Measurements from ENCODE around the gene DNMBP. TPM values are rescaled to one million over a fixed set of nuclear protein-coding genes. Genes with fewer than 3 reads are reported as not detected.

Gene DNMBP
- total and polyA plus RNA-seq, 2 of the 8 experiments (the other 6 are each of a cell fraction or from before 2014, with no cell fraction given) = 19.1 to 26.4 TPM

GRCh38 chr10:99872367-99873162, 137.2 kb downstream of the DNMBP start:
- no peak overlapping the region for H3K9ac ChIP-seq (replicated peaks in 1 of 4; ENCODE audit: extremely low read depth in 1 of 4, low read depth in 3 of 4, low read length in 3 of 4)
- H3K36me3 ChIP-seq (ENCODE audit: control insufficient read depth in 2 of 4, insufficient read depth in 4 of 4, low read length in 3 of 4) = peaks cover 8 to 28% (median 21%) of the 10 kb centered on the region in 4 experiments; a peak in 7 of 8 replicates
- no peak overlapping the region for H2BK15ac ChIP-seq (ENCODE audit: low read length)
- H3K4ac ChIP-seq (replicated peaks; ENCODE audit: insufficient read length, low read depth, low read length) = no peak overlapping the region
- no peaks in the 10 kb centered on the region for H3K27me3 ChIP-seq (replicated peaks in 1 of 4; ENCODE audit: control insufficient read depth in 3 of 4, extremely low read depth in 1 of 4, insufficient read depth in 3 of 4, low read length in 3 of 4)
- no peaks in the 10 kb centered on the region for H3K4me1 ChIP-seq (replicated peaks in 1 of 4; ENCODE audit: control insufficient read depth in 3 of 4, insufficient read depth in 4 of 4, low read length in 3 of 4)
- DNase-seq (ENCODE audit: low read depth in 1 of 2, low spot score in 2 of 2) = no peak
- no peak overlapping the region for H2BK20ac ChIP-seq (ENCODE audit: low read length)
- H4K5ac ChIP-seq (ENCODE audit: insufficient read length, low read depth, low read length) = no peak overlapping the region
- no peak overlapping the region for H3K4me2 ChIP-seq (ENCODE audit: insufficient read depth in 1 of 2, low read depth in 2 of 2, low read length in 2 of 2)
- H4K8ac ChIP-seq (ENCODE audit: extremely low read depth, insufficient read depth, low read length) = no peak overlapping the region
- H3K9me3 ChIP-seq (ENCODE audit: insufficient read depth in 2 of 2, low read depth in 1 of 2, low read length in 1 of 2) = no peaks in the 10 kb centered on the region
- ChIA-PET CTCF (ENCODE audit: partially characterized antibody) (interaction anchor here (0.7 to 3.2 kb wide), 5 partner anchors 13 to 174 kb away, joined by 3 to 16 read pairs (median 12); no protein-coding TSS in a partner anchor), POLR2A (ENCODE audit: partially characterized antibody) (interaction anchor here (0.7 to 5.8 kb wide), 4 partner anchors 9 to 34 kb away, joined by 3 to 58 read pairs (median 8); no protein-coding TSS in a partner anchor)
- no peak overlapping the region for H2BK120ac ChIP-seq (replicated peaks; ENCODE audit: low read depth, low read length)
- no peaks in the 10 kb centered on the region for H3K79me2 ChIP-seq (ENCODE audit: control insufficient read depth in 1 of 2, insufficient read depth in 2 of 2, low read length in 2 of 2)
- no peak overlapping the region for H2AFZ ChIP-seq (ENCODE audit: low read length)
- H3K23me2 ChIP-seq (ENCODE audit: low read depth, low read length) = no peaks in the 10 kb centered on the region
- H4K20me1 ChIP-seq (replicated peaks in 1 of 2; ENCODE audit: control insufficient read depth in 1 of 2, insufficient read depth in 2 of 2, low read length in 2 of 2) = peaks cover 0 to 3% of the 10 kb centered on the region in 2 experiments
- H3K18ac ChIP-seq (ENCODE audit: extremely low read depth, low read length) = no peak overlapping the region
- H4K91ac ChIP-seq (replicated peaks; ENCODE audit: insufficient read length, low read length) = no peak overlapping the region
- H2AK5ac ChIP-seq (ENCODE audit: low read depth, low read length) = no peak overlapping the region
- H3K56ac ChIP-seq (replicated peaks; ENCODE audit: insufficient read length, low read depth, low read length) = no peak overlapping the region
- no peak overlapping the region for H3K23ac ChIP-seq (ENCODE audit: insufficient read length)
- no peak overlapping the region for H2BK5ac ChIP-seq (ENCODE audit: low read depth, low read length)
- no peak overlapping the region for H3K4me3 ChIP-seq (ENCODE audit: extremely low read depth in 1 of 4, insufficient read depth in 2 of 4, low read depth in 3 of 4, low read length in 4 of 4)
- H3K27ac ChIP-seq (ENCODE audit: low read depth, low read length) = no peak overlapping the region
- 88% methylated on average over 5 of the region's 5 CpGs; no CpG with 5 or more reads in 1 of the 2 experiments for whole genome bisulfite sequencing, 2 experiments (ENCODE audit: extremely low coverage in 1 of 2, insufficient coverage in 1 of 2, insufficient read length in 1 of 2, insufficient replicate concordance in 2 of 2, low coverage in 1 of 2, low lambda C conversion rate in 2 of 2, missing lambda C conversion rate in 1 of 2)
- no peaks in the 10 kb centered on the region; the same call in 1 of the 2 replicates for H3K79me1 ChIP-seq (ENCODE audit: low read depth, low read length)
- FAIRE-seq = no peak
- H2BK12ac ChIP-seq (ENCODE audit: low read depth, low read length) = no peak overlapping the region
- H3K14ac ChIP-seq (ENCODE audit: insufficient read length) = no peak overlapping the region
- no peak for TF ChIP-seq TCF12 (IDR thresholded peaks at IDR 0.05; ENCODE audit: low read depth, low read length)
- no peak for TF ChIP-seq EZH2 (IDR thresholded peaks at IDR 0.05; ENCODE audit: low read depth, low read length, severe bottlenecking)
- no peak for TF ChIP-seq CTBP2 (IDR thresholded peaks at IDR 0.05; ENCODE audit: borderline replicate concordance, insufficient read depth, insufficient read length, low read length)
- TF ChIP-seq TAF7 (optimal IDR thresholded peaks at IDR 0.05; ENCODE audit: borderline replicate concordance, low read depth, low read length) = no peak
- TF ChIP-seq SP1 (IDR thresholded peaks at IDR 0.05; ENCODE audit: low read depth, low read length) = no peak
- no peak for TF ChIP-seq EGR1 (IDR thresholded peaks at IDR 0.05; ENCODE audit: borderline replicate concordance, low read depth, low read length)
- no peak for TF ChIP-seq ZNF274 (IDR thresholded peaks at IDR 0.05; ENCODE audit: borderline replicate concordance, extremely low read depth, low read length)
- no peak for TF ChIP-seq RFX5 (IDR thresholded peaks at IDR 0.05; ENCODE audit: borderline replicate concordance, low read depth, low read length)
- no peak for TF ChIP-seq SP4 (IDR thresholded peaks at IDR 0.05; ENCODE audit: low read length)
- no peak for TF ChIP-seq NANOG (IDR thresholded peaks at IDR 0.05; ENCODE audit: insufficient read depth, low read depth, low read length, poor library complexity, severe bottlenecking)
- no peak for TF ChIP-seq E2F6 (IDR thresholded peaks at IDR 0.05)
- no peak for TF ChIP-seq SP2 (IDR thresholded peaks at IDR 0.05; ENCODE audit: low read length)

Data from H1 (cell line).